HEK293 (cell line): ENCODE results near the gene SPINK2.

ENCODE experiments used
- CTCF ChIA-PET: fragments of 350-600 bp; formaldehyde crosslinking; extraction: SDS; loops from one replicate; lab custom pipeline; 2021; ENCODE audit warnings: antibody characterized with exemption; lab: Yijun Ruan, JAX
- POLR2A ChIA-PET: fragments of 300-600 bp; formaldehyde crosslinking; extraction: SDS; loops from one replicate; lab custom pipeline; 2020; ENCODE audit warnings: antibody characterized with exemption, inconsistent platforms; lab: Yijun Ruan, JAX
- H3K27ac ChIP-seq: fragments of 200-500 bp; sonication (Bioruptor generic); 2 replicates; pipeline ENCODE4 v1.5.1; 2014; ENCODE audit warnings: low read depth, low read length, control low read depth, inconsistent platforms; ENCODE audit errors: extremely low read depth
- H3K36me3 ChIP-seq, 2 experiments: fragments of 200-500 bp in 1 of 2; sonication (Bioruptor generic) in 1 of 2; 1 replicate in 1 of 2; 2 replicates in 1 of 2; pipeline ENCODE4 v1.5.1; 2014 to 2017; ENCODE audit warnings: inconsistent platforms in 2 of 2, low read length in 2 of 2; ENCODE audit not compliant: control insufficient read depth in 2 of 2, insufficient read depth in 1 of 2
- H3K4me1 ChIP-seq: fragments of 200-500 bp; sonication (Bioruptor generic); 2 replicates; pipeline ENCODE4 v1.5.1; 2014; ENCODE audit warnings: mild to moderate bottlenecking, low read length, inconsistent platforms; ENCODE audit not compliant: control insufficient read depth, insufficient read depth
- H3K4me3 ChIP-seq: 2 replicates; pipeline ENCODE4 v1.5.1; 2011; ENCODE audit warnings: low read depth, mild to moderate bottlenecking, control low read depth, low read length, moderate library complexity
- H3K9me3 ChIP-seq: fragments of 200-500 bp; sonication (Bioruptor generic); 2 replicates; pipeline ENCODE4 v1.5.1; 2014; ENCODE audit warnings: low read depth, low read length, inconsistent platforms; ENCODE audit not compliant: control insufficient read depth, insufficient read depth
- FEZF1 ChIP-seq: fragments of 450-650 bp; formaldehyde crosslinking; IDR thresholded peaks from 2 replicates; pipeline ENCODE4 v1.5.1; 2016; ENCODE audit warnings: missing biosample characterization, missing genetic modification characterization
- KLF1 ChIP-seq: fragments of 450-650 bp; formaldehyde crosslinking; IDR thresholded peaks from 2 replicates; pipeline ENCODE4 v1.5.1; 2016; ENCODE audit warnings: missing biosample characterization, missing genetic modification characterization
- OVOL3 ChIP-seq: fragments of 450-650 bp; formaldehyde crosslinking; IDR thresholded peaks from 2 replicates; pipeline ENCODE4 v1.5.1; 2016; ENCODE audit warnings: missing biosample characterization, missing genetic modification characterization
- RBAK ChIP-seq: fragments of 450-650 bp; formaldehyde crosslinking; IDR thresholded peaks from 2 replicates; pipeline ENCODE4 v1.5.1; 2016; ENCODE audit warnings: missing biosample characterization, missing genetic modification characterization
- SCRT2 ChIP-seq: fragments of 450-650 bp; formaldehyde crosslinking; IDR thresholded peaks from 2 replicates; pipeline ENCODE4 v1.5.1; 2016; ENCODE audit warnings: missing biosample characterization, missing genetic modification characterization
- YY1 ChIP-seq: fragments of 450-650 bp; formaldehyde crosslinking; IDR thresholded peaks from 2 replicates; pipeline ENCODE4 v1.5.1; 2018; ENCODE audit warnings: missing biosample characterization, missing genetic modification characterization
- ZBTB6 ChIP-seq: fragments of 450-650 bp; formaldehyde crosslinking; IDR thresholded peaks from 2 replicates; pipeline ENCODE4 v1.5.1; 2017; ENCODE audit warnings: missing biosample characterization, missing genetic modification characterization
- ZEB2 ChIP-seq: fragments of 450-650 bp; formaldehyde crosslinking; IDR thresholded peaks from 2 replicates; pipeline ENCODE4 v1.5.1; 2016; ENCODE audit warnings: missing biosample characterization, missing genetic modification characterization
- ZNF202 ChIP-seq: fragments of 450-650 bp; formaldehyde crosslinking; IDR thresholded peaks from 2 replicates; pipeline ENCODE4 v1.5.1; 2016; ENCODE audit warnings: missing biosample characterization, missing genetic modification characterization, borderline replicate concordance
- ZNF211 ChIP-seq: fragments of 450-650 bp; formaldehyde crosslinking; IDR thresholded peaks from 2 replicates; pipeline ENCODE4 v1.5.1; 2016; ENCODE audit warnings: low read depth, missing biosample characterization, missing genetic modification characterization
- ZNF362 ChIP-seq: fragments of 450-650 bp; formaldehyde crosslinking; IDR thresholded peaks from 2 replicates; pipeline ENCODE4 v1.5.1; 2016; ENCODE audit warnings: missing biosample characterization, missing genetic modification characterization
- ZNF391 ChIP-seq: fragments of 450-650 bp; formaldehyde crosslinking; IDR thresholded peaks from 2 replicates; pipeline ENCODE4 v1.5.1; 2016; ENCODE audit warnings: low read depth, missing biosample characterization, missing genetic modification characterization, borderline replicate concordance
- ZNF398 ChIP-seq: fragments of 450-650 bp; formaldehyde crosslinking; IDR thresholded peaks from 2 replicates; pipeline ENCODE4 v1.5.1; 2017; ENCODE audit warnings: missing biosample characterization, missing genetic modification characterization
- ZNF501 ChIP-seq: fragments of 450-650 bp; formaldehyde crosslinking; IDR thresholded peaks from 2 replicates; pipeline ENCODE4 v1.5.1; 2016; ENCODE audit warnings: missing biosample characterization, missing genetic modification characterization
- ZNF521 ChIP-seq: fragments of 450-650 bp; formaldehyde crosslinking; IDR thresholded peaks from 2 replicates; pipeline ENCODE4 v1.5.1; 2017; ENCODE audit warnings: missing biosample characterization, mild to moderate bottlenecking, missing genetic modification characterization
- ZNF600 ChIP-seq: fragments of 450-650 bp; formaldehyde crosslinking; IDR thresholded peaks from 2 replicates; pipeline ENCODE4 v1.5.1; 2016; ENCODE audit warnings: missing biosample characterization, missing genetic modification characterization
- ZNF610 ChIP-seq: fragments of 450-650 bp; formaldehyde crosslinking; IDR thresholded peaks from 2 replicates; pipeline ENCODE4 v1.5.1; 2016; ENCODE audit warnings: missing biosample characterization, missing genetic modification characterization, borderline replicate concordance
- ZNF624 ChIP-seq: fragments of 450-650 bp; formaldehyde crosslinking; IDR thresholded peaks from 2 replicates; pipeline ENCODE4 v1.5.1; 2017; ENCODE audit warnings: missing biosample characterization, missing genetic modification characterization
- ZNF626 ChIP-seq: fragments of 450-650 bp; sonication (Bioruptor Pico); formaldehyde crosslinking; IDR thresholded peaks from 2 replicates; pipeline ENCODE4 v1.5.1; 2018; ENCODE audit warnings: missing biosample characterization, missing genetic modification characterization, inconsistent platforms
- ZNF654 ChIP-seq: fragments of 450-650 bp; formaldehyde crosslinking; IDR thresholded peaks from 2 replicates; pipeline ENCODE4 v1.5.1; 2016; ENCODE audit warnings: low read depth, missing biosample characterization, missing genetic modification characterization
- ZNF670 ChIP-seq: fragments of 450-650 bp; formaldehyde crosslinking; IDR thresholded peaks from 2 replicates; pipeline ENCODE4 v1.5.1; 2016; ENCODE audit warnings: missing biosample characterization, missing genetic modification characterization, low read depth
- ZNF776 ChIP-seq: fragments of 450-650 bp; formaldehyde crosslinking; IDR thresholded peaks from 2 replicates; pipeline ENCODE4 v1.5.0; 2017; ENCODE audit warnings: missing biosample characterization, missing genetic modification characterization, borderline replicate concordance
- ZNF837 ChIP-seq: fragments of 450-650 bp; formaldehyde crosslinking; IDR thresholded peaks from 2 replicates; pipeline ENCODE4 v1.5.1; 2016; ENCODE audit warnings: missing biosample characterization, missing genetic modification characterization

SPINK2 gene

GRCh38 chr4:56768316-56768715 lies 53.2 kb downstream of the SPINK2 start:
- H3K4me1 ChIP-seq = no peaks in the 10 kb centered on the region
- TF ChIP-seq ZBTB6 (tag by site-specific recombination) (no peak), ZNF362 (tag by site-specific recombination) (no peak), ZNF501 (tag by site-specific recombination) (no peak), ZNF624 (no peak), ZNF654 (tag by site-specific recombination) (no peak), ZNF837 (tag by site-specific recombination) (no peak), ZEB2 (tag by site-specific recombination) (no peak), RBAK (tag by site-specific recombination) (no peak), YY1 (tag by site-specific recombination) (no peak), ZNF776 (tag by site-specific recombination) (no peak), FEZF1 (no peak), KLF1 (no peak), ZNF670 (tag by site-specific recombination) (no peak), OVOL3 (tag by site-specific recombination) (no peak)
- no peaks in the 10 kb centered on the region for H3K9me3 ChIP-seq
- CTCF ChIA-PET = no interaction called here
- POLR2A ChIA-PET = no interaction called here
- no peak overlapping the region for H3K27ac ChIP-seq
- no peak overlapping the region for H3K4me3 ChIP-seq
- H3K36me3 ChIP-seq = no peaks in the 10 kb centered on the region

- no peaks in the 10 kb centered on the region for H3K36me3 ChIP-seq
- no peaks in the 10 kb centered on the region for H3K9me3 ChIP-seq
- H3K4me1 ChIP-seq = no peaks in the 10 kb centered on the region
- ChIA-PET CTCF (interaction anchor here (0.6 kb wide), 1 partner anchor 69 kb away, joined by 6 read pairs; no protein-coding TSS in a partner anchor), POLR2A (no interaction called here)
- H3K4me3 ChIP-seq = no peak overlapping the region
- H3K27ac ChIP-seq = no peak overlapping the region
- TF ChIP-seq ZNF391 (tag by site-specific recombination) = no peak
Observed at GRCh38 chr4:56767567-56767966, 53.9 kb downstream of the SPINK2 start.

GRCh38 chr4:56764775-56765174 lies 56.7 kb downstream of the SPINK2 start:
- H3K36me3 ChIP-seq = no peaks in the 10 kb centered on the region
- no peaks in the 10 kb centered on the region for H3K4me1 ChIP-seq
- no peaks in the 10 kb centered on the region for H3K9me3 ChIP-seq
- TF ChIP-seq ZNF521 (tag by site-specific recombination) (no peak), ZNF202 (tag by site-specific recombination) (no peak), ZNF600 (no peak), ZNF398 (tag by site-specific recombination) (no peak), ZNF626 (tag by site-specific recombination) (no peak), SCRT2 (tag by site-specific recombination) (no peak), YY1 (tag by site-specific recombination) (no peak), ZNF211 (tag by site-specific recombination) (no peak), ZNF610 (tag by site-specific recombination) (no peak), ZNF837 (tag by site-specific recombination) (no peak)
- POLR2A ChIA-PET = no interaction called here
- no peak overlapping the region for H3K4me3 ChIP-seq
- CTCF ChIA-PET = no interaction called here
- no peak overlapping the region for H3K27ac ChIP-seq
